Amniotic epithelial cell (primary cell): ENCODE results near the gene EMX1.

Source experiments
- DNase-seq: peaks from one replicate; pipeline ENCODE4 v3.0.0-alpha.2; 2010; ENCODE audit warnings: low read depth

The EMX1 gene

DNA sequence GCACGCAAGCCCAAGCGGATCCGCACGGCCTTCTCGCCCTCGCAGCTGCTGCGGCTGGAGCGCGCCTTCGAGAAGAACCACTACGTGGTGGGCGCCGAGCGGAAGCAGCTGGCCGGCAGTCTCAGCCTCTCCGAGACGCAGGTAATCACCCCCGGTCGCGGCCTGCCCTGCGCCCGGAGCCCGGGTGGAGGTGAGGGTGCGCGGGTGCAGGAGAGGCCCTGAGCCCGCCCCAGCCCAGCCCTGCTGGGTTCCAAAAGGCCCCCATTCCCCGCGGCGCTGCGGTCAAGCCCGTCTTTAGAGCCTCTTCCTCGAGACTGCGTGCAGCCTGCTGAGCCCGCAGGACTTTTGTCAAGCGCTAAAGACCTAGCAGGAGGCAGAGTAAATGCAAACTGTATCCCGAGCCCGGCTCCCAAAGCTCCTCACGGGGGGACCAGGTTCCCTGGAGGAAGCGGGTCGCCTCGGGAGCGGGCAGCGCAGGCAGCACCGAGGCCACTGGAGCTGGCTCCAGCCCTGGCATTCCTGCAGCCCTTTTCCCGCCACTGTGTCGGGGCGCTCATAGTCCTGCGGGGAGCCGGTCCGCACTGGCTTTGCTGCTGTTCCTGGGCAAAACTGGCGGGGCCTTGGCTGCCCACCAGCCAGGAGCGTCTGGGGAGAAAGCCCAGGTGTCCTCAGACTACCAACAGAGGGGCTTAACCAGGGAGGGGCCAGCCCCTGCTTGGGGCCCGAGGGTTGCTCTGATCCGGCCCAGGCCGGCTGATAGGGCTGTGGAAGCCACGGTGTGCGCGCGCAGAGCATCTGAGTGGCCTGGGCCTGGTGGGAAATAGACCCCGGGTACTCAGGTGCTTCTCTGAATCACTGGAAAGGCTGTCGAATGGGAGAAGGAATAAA is 7.3 kb downstream of the EMX1 start:
- DNase-seq, result no peak

DNA sequence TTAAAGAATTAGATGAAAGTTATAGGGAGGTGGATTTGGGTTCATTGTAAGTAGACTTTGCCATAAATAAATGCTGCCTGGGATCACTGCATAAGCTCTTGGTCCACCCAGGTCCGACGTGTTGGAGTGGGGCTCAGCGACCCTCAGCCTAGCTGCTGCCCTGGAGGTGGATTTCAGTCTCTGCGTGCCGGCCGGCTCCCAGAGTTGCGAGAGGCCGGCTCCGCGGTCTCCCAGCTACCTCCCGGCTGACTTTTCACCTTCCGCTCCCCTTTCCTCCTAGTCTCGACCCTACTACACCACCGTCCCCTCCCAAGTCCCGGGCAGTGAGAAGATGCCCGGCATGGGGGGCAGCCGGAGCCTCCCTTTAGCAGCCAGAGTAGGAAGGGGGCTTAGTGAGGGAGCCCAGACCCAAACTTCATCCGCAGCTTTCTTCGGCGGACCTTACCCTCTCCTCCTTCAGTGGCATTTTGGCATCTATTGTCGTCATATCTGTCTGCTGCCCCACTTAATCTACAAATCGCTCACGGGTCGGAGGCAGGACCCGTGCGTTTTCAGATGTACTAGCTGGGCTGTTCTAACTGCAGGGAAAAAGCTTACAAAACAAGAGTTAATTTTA is 8.1 kb downstream of the EMX1 start:
- no peak for DNase-seq

DNA sequence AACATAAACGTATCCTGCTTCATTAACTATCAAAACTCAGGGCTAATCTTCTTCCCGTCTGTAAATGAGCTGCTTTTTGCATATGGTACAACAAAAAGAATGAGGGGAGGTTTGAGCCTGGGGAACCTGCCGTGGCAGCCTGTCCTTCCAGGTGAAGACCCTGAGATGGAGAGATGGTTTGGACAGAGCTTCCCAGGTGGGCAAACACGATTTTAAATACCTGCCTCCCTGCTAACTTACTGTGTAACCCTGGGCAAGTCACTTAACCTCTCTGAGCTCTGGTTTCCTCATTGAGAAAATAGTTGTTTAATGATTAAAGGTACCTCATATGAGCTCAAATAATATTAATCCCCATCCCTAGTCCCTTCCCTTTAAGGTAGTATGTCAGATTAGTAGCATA is 9.0 kb downstream of the EMX1 start:
- DNase-seq, result no peak

DNA sequence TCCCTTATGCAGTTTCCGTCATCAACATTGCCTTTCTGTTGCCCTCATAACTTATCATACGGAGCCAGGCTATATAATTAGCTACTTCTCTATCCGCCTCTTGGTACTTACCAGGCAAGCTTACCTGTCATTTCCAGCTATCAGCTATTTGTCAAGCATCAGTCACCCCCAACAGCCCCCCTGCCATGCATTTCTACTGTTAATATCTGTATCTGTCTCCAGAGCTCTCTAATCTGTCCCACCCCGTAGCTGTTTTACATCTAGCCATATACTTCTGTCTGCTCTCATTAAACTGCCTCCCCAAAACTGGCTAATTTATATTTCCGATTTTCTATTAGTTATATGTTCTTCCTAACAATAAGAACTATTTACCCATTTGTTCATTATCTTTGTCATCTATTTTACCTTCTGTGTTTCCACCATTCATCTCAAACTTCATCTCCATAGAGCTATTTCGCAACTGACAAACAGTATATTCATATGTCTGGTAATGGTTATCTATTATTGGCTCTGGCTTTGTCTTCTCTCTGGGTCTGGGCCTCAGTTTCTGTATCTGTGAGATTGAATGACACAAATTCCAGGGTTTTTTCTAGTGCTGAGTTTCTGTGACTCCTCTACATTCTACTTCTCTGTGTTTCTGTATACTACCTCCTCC is 9.6 kb downstream of the EMX1 start:
- DNase-seq, result no peak

DNA sequence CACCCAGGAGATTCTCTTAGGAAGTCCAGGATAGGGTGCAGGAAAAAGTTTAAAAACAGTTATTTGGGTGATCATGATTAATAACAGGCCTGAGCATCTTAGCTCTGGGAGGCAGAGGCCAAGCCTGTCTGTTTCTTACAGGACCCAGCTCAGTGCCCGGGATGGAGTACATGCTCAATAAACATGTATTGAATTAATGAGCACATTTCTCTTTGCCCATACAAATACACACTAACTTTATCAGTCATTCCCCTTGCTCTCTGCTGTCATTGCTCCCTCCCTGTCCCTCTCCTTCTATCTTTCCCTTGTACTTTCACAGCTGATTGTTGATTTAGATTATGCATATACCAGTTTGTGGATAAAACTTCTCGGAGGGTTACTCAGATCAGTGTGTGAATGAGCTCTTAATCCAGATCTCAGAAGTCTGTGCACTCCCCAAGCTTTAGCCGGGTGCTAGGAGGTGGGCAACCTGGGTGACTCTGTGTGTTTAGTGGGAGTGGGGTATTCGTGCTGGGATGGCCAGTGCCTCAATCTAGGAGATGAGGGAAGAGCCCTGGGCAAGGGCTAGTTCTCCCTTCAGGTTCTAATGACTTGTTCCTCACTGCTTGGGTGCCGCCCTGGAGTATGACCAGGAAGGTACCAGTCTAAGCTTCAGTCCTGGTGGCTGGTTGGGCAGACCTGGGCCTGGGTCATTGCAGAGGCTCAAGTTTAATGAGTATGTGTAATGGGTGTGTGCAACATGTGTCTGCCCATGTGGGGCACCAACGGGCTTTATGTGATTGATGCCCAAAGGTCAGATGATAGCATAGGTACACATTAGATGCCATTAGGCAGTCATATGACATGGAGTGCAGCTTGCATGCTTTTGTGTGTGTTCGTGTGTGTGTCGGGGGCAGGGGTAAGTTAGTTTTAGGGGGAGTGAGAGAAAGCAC is 10.6 kb downstream of the EMX1 start:
- DNase-seq, result no peak

DNA sequence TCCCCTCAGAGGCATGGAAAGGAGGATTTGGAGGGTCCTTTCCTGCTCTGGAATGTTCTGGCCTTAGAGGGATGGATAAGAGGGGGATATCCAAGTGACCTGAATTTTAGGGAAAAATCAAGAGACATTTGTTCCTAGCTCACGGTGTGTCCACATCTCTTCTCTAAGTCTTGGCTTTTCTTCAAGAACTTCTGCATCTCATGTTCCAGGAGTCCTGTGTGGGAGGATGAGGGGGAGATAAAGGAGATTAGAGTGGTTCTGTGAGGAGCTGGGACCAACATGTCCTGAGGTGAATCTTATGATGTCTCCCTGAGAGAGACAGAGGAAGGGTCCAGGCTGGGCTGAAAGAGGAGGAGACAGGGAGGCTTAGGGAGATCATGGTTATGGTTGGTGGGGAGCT is 11.7 kb downstream of the EMX1 start:
- DNase-seq, result no peak

DNA sequence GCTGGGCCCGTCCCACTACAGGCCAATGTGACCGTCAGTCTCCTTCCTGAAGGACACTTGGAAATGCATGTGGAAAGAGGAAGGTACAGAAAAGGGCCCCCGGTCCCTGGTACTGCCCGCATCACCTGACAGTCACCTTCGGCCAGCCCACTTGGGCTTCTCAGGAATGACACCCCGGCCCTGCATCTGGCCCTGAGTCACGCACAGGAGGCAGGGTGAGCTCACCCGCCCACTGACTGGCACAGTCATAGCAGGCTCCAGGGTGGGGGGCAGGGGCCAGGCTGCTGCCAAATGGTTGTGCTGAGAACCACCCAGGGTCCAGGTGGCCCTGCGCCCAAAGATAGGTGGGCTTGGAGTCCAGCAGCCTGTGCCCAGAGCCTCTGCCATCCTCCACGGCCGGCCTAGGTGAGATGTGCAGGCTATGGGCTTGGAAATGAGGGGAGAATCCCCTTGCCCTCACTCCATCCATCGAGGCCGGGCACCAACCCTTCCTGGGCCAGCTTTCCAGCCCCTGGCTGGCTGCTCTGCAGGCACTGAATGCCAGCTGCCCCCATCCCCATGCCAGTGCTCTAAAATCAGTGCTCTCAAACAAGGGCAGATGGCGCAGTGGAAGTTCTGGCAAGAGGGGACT is 14.1 kb downstream of the EMX1 start:
- peak; percentile 34 for DNase-seq

DNA sequence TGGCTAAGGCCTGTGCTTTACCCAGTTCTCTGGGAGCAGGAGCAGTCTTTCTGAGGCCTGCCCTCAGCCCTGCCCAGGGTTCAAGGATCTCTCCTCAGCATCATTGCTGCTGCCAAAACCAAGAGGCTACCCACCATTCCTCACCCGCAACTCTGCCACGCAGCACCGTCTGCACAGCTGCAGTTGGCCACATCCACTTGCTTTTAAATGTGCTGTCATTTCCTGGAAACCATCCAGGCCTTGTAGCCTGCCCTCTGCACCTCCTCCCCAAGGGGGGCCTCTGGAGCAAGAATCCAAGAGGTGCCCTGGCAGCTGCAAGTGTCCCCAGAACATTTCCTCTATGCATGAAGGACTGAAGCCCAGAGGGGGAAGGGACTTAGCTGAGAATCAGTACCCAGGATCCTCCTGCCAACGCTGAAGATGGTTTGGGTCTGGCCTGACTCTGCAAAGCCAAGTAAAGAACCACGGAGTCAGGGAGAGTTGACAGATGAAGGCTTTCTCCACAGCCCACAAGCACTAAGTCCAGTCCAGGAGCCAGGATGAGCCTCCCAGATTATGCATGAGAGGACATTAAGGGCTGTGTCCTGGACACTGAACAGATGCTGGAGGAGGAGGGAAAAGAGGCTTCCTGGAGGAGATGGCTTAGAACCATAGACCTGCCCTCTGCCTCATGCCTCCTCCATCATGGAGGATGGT is 14.9 kb downstream of the EMX1 start:
- DNase-seq, result no peak

DNA sequence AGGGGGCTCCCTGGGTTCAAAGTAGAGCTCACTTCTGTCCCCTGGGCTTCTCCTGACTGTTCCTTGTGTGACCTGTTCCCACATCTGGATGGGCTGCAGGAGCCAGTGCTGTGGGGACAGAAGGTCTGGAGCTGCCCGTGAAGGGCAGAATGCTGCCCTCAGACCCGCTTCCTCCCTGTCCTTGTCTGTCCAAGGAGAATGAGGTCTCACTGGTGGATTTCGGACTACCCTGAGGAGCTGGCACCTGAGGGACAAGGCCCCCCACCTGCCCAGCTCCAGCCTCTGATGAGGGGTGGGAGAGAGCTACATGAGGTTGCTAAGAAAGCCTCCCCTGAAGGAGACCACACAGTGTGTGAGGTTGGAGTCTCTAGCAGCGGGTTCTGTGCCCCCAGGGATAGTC is 15.5 kb downstream of the EMX1 start:
- DNase-seq, result no peak

DNA sequence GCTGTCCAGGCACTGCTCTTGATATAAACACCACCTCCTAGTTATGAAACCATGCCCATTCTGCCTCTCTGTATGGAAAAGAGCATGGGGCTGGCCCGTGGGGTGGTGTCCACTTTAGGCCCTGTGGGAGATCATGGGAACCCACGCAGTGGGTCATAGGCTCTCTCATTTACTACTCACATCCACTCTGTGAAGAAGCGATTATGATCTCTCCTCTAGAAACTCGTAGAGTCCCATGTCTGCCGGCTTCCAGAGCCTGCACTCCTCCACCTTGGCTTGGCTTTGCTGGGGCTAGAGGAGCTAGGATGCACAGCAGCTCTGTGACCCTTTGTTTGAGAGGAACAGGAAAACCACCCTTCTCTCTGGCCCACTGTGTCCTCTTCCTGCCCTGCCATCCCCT is 15.9 kb downstream of the EMX1 start:
- no peak for DNase-seq

DNA sequence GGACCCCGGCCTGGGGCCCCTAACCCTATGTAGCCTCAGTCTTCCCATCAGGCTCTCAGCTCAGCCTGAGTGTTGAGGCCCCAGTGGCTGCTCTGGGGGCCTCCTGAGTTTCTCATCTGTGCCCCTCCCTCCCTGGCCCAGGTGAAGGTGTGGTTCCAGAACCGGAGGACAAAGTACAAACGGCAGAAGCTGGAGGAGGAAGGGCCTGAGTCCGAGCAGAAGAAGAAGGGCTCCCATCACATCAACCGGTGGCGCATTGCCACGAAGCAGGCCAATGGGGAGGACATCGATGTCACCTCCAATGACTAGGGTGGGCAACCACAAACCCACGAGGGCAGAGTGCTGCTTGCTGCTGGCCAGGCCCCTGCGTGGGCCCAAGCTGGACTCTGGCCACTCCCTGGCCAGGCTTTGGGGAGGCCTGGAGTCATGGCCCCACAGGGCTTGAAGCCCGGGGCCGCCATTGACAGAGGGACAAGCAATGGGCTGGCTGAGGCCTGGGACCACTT is 16.4 kb downstream of the EMX1 start:
- no peak for DNase-seq

DNA sequence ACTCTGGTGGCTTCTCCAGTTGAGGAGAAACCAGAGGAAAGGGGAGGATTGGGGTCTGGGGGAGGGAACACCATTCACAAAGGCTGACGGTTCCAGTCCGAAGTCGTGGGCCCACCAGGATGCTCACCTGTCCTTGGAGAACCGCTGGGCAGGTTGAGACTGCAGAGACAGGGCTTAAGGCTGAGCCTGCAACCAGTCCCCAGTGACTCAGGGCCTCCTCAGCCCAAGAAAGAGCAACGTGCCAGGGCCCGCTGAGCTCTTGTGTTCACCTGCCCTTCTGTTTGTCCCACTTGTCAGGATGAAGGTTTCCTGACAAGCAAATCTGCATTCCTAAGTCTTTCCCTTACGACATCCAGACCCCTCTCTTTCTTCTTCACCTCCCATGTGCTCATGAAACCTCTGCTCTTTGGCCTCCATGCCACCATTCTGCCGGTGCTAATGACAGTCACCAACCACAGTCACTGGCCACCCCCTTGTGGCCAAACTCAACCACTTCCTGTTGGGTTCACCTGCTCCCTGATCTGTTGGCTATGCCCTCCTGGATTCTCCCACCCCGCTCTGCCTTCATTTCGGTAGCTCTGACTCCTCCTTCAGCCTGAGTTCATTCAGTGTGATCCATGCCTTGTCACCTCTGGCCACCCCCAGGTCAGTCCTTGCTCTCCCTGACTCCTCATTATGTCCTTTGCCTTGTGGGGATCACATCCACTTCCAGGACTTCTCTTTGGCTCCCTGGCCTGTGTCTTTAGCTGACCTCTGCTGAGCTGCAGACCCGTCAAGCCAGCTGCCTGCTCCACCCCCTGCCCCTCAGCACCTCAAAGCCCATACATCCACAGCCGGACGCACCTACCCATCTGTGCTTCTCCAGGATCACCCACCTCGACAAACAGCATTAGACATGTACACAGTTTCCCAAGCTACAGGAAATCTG is 17.6 kb downstream of the EMX1 start:
- no peak for DNase-seq

DNA sequence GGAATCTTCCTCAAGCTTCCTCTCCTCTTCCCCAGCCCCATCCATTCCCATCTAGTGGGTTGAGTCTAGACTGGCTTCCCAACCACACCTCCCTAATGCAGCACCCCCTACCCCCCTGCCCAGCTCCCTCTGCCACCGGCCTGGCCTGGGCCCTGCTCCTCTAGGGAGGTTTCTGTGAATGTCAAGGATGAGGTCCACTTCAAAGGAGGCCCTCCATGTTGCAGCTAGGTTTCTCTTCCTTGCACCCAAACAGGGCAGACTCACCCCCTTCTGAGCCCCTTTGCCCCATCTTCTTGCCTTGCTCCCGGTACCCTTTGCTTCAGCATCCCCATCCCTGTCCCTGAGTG is 18.3 kb downstream of the EMX1 start:
- DNase-seq, result no peak

DNA sequence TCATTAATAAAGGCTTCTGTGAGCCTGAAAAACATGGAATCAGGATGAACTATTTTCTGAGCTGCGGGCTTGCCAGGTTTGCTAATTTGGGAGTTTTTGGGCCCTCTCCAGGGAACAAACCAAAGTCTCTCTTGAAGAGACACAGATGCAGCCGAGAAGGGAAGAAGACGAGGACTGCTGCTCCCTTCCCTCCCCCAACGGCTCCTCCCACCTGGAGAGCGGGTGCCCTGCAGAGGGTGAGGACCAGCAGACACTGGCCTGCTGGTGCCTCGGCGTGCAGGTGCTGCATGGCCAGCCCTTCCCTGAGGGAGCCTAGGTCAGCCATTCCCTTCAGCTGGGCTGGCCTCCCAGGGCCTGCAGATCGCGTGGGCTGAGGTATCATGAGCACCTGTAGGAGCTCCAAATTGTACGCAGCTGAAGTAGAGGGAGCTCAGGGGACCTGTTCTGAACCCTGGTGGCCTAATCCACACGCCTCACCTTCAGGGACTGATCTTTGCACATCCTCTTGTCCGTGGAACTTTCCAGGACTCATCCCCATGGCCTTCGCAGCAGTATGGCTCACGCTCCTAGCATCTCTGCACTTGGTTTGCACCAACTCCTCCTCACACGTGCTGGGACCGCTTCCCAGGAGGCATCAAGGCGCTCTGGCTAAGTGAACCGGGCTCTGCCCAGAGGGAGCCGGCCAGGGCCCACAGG is 19.5 kb downstream of the EMX1 start:
- no peak for DNase-seq

DNA sequence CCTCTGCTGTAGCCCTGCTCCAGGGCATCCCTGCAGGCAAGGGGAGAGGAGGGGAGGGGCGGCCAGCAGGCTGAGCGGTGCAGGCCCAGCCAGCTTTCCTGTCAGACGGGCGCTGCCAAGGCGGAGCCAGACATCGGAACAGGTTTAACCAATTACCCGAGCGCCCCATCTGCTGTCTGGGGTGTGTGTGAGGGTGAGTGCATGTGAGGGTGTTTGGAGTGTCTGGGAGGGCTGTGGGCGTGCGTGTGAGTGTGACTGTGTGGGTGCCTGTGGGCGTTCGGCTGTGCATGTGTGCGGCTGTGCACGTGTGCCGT is 20.0 kb downstream of the EMX1 start:
- no peak for DNase-seq

DNA sequence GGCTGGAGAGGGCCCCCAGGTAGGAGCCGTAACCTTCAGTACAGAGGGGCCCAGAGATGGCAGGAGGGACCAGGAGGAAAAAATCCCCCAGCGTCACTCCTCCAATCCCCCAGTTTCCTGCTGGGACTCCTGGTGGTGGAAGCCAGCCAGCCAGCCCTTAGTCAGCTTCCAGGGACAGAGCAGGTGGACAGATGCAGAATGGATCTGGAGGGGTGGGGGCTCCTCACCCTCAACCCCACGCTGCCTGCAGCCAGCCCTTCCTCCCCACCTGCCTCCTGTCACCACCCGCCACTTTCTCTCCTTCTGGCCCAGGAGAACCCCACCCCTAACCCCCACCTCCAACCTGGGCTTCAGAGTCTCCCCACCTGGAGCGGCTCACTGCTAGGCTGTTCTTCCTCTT is 21.1 kb downstream of the EMX1 start:
- DNase-seq, result no peak

DNA sequence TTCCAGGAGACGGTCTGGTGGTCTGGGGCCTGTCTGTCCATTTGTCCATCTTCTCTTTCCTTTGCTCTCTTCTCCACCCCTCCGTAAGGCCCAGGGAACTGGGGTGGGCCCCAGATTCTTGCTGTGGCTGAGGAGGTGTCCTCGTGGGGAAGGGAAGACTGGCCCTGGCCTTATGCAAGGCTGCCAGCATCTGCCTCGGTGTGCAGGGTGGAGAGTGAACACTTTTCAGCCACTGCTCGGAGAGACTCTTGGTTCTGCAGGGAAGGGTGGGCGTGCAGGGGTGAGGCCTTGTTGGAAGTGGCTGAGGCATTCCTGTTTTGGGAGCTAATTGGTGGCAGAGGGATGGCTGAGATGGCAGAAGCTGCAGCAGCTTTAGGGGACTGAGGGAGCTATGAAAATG is 23.0 kb downstream of the EMX1 start:
- DNase-seq, result no peak

DNA sequence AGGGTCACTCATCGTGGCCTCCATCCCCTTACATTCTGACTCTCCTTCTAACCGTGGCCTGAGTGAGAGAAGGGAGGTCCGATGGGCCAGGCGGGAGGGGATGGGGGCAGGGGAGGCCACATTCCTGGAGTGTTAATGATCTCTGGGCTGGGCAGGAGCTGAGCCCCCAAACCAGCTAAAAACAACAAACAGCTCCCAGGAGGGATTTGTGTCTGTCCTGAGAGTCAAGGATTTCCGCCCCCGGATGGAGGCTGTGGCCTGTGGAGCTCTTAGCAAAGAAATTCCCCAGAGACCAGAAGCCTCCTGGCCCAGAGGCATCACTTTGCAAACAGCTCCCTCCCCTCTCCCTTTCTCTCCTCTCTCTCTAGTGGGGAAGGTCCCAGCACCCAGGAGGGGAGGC is 23.5 kb downstream of the EMX1 start:
- DNase-seq, result no peak

DNA sequence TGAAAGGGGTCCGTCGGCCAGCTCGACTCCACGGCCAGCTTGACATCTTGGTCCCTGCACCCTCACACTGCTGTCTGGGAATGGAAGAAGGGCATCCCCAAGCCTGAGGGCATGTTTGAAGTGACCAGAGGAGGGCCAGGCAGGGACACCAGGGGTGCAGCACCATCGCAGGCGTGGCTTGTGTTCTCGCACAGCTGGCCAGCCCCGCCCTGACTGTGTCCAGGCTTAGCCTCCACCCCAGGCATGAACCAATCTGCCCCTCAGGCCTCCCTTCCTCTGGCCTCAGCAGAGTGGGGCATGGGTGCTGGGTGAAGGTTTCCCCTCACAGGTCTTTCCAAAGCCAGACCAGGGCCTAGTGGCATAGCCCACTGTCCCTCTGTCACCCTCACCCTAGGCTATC is 25.0 kb downstream of the EMX1 start:
- DNase-seq, result no peak
